ENCODE results near the gene EID3.
"Not testable (repeated sequence)": the region's sequence is repeated elsewhere in the genome, so short reads cannot be mapped to it uniquely, and the experiment has no call there.

Gene EID3

DNA sequence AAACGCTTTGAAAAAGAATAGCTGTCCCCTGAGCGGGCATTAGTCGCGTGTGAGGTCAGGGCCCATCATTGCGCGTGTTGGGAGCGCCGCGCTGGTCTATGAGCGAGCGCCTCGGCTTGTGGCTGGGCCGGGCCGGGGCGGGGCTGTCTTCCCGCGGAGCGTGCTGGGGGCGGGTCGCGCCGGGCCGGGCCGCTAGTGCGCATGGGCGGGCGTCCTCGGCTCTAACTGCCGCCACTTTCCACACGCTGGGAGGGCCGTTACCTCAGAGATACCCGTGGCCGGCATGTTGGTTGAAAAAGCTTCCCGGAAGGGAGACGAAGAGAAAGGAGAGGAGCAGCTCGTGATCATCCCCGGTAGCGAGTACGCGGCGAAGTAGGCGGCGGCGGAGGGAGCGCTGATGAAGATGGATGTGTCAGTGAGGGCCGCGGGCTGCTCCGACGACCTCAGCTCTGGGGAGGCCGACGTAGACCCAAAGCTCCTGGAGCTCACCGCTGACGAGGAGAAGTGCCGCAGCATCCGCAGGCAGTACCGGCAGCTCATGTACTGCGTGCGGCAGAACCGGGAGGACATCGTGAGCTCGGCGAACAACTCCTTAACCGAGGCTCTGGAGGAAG, at the start of gene EID3:
Gene EID3, plus strand, starts transcription at position 202 of the 614 bp plus-strand sequence. Its CDS starts 196 bp downstream, at position 398.
- peak in 1 of 2 experiments; percentile 44 for DNase-seq

DNA sequence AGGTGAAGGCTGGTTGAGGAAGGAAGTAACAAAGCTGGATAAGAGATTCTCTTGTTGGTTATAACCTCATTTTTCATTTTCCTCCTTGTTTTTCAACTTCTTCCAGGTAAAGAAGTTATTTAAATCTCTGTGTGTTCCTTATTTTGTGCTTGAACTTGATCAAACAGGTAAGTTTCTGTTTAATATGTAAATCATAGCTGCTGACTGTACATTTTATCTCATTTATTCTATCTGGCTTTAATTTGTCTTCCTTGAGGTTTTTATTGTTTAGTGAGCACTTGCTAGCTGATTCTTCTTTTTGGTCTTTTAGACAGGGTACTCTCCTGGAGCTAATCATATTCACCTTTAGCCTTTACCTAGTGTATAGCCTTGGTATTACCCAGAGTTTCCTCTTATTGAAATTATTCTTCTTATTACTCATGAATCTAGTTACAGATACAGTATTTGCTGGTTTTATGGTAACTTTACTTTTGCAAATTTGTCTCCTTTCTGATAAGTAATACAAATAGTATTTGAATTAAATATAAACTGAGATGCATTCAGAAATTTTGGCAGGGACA, 45.5 kb upstream of the EID3 start:
- DNase-seq: no peak

DNA sequence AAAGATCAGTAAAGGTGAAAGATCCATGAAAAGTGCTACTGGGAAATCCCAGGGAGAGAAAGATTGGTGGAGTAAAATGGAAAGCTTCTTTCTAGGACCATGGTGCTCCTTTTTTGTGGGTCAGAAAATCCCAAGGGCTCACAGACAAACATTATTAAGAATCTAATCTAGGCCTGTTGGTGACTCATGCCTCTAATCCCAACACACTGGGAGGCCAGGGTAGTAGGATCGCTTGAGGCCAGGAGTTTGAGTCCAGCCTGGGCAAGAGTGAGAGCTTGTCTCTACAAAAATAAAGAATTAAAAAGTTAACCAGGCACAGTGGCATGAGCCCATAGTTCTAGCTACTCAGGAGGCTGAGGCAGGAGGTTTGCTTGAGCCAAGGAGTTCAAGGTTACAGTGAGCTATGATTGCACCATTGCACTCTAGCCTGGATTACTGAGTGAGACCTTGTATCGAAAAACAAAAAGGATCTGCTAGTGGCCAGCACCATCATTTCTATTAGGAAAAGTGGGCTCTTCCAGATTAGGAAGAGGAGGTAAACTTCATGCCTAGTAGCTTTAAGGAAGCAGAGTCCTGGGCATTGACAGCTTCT, 45.0 kb upstream of the EID3 start:
- DNase-seq: no peak

DNA sequence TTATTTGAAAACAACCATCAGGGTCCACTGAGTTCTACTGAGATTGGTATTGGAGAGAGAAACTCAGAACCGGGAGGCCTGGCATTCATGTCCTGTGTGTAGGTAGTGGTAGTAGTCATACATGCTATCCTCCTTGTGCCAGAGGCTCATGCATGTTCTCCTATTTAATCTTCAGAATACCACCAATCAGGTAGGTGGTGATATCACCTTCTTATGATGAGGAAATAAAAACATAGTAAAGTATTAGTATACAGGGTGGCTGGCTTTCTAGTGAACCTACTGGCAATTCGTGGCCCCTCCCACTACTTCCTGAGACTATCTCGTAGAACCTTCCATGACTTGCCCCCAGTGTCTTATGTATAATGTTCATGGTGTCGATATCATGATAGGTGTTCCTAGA, 40.5 kb upstream of the EID3 start:
- no peak for DNase-seq

DNA sequence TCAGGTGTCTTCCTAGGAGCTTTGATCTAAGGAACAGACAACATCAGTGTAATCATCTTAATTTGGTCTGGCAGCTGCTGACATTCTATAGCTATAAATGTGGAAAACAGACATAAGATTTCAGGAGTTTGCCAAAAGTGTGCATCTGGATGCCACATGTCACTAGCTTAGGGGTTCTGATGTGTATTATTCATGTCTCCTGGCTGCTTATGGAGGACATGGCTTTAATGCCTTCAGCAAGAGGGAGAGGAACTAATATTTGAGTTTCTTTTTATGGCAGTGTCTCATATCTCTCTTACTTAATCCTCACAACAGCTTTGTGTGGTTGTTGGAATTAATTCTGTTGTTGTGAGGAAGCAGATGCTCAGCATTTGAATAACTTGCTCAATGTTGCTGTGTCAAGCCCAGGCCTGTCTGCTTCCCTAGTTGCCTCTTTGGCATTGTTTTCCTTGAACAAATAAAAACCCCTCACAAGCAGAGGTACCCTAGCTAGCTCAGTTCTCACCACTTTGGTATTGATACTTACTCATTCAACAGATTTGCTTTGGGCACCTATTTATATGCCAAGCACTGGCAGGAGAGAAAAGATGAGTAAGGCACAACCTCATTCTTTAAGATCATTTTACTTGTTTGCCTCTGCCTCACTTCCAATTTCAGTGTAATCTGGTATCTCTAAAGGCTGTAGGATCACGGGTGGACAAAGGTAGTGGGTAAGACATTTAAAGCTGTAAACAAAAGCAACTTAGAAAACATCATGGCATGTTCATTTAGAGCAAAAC, 39.8 kb upstream of the EID3 start:
- no peak for DNase-seq

DNA sequence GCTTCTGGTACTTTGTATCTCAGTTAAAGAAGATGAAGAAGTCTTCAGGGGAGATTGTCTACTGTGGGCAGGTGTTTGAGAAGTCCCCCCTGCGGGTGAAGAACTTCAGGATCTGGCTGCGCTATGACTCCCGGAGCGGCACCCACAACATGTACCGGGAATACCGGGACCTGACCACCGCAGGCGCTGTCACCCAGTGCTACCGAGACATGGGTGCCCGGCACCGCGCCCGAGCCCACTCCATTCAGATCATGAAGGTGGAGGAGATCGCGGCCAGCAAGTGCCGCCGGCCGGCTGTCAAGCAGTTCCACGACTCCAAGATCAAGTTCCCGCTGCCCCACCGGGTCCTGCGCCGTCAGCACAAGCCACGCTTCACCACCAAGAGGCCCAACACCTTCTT, 38.1 kb upstream of the EID3 start:
- not testable (repeated sequence) for DNase-seq

DNA sequence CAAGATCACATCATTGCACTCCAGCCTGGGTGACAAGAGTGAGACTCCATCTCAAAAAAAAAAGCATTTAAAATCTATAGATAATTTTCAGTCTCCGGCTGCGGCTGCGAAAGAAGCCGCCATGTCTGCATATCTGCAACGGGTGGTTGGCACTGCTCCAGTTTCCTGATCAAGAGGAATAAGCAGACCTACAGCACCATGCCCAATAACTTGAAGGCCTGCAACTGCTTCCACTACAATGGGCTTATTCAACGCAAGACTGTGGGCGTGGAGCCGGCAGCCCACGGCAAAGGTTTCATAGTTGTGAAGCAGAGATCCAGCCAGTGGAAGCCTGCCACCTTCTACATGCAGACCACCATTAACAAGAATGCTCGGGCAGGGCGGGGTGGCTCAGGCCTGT, 30.6 kb upstream of the EID3 start:
- DNase-seq: no peak

DNA sequence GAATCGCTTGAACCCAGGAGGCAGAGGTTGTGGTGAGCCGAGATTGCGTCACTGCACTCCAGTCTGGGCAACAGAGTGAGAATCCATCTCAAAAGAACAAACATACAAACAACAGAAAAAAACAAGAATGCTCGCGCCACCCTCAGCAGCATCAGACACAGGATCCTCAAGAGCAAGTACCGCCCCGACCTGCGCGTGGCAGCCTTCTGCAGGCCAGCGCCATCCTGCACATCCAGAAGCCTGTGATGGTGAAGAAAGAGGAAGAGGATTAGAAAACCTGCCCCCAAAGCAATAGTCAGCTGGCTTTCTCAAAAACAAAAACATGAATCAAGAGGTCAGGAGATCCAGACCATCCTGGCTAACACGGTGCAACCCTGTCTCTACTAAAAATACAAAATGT, 30.0 kb upstream of the EID3 start:
- no peak for DNase-seq

DNA sequence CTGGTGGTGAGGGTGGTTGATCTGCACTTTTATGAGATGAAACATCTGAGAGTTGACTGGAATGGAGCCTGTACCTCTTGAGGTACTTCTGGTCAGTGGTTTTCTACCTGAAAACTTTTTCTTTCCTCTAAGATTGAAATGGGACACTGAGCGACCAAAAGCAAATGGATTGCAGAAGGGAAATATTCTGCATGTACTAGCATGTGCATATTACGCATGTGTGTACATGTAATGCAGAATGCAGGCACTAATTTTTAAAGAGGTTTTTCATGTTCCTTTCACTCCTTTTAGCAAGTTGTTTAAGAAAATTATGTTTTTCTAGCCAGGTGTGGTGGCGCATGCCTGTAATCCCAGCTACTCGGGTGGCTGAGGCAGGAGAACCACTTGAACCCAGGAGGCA, 28.7 kb upstream of the EID3 start:
- DNase-seq: no peak

DNA sequence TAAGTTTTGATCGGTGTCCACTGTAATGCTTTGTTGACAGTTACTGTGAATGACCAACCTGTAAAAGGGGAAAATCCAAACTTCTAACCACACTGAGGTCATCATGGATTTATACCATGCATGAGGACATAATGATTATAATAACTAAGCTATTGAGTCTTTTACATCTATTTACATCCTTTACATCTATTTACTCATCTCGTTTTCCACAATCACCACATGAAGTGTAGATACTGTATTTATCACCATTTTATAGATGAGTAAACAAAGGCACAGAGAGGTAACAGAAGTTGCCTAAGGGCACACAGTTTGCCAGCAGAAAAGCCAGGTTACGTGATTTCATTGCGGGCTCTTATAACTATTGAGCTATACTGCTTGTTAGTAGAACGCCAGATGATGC, 27.9 kb upstream of the EID3 start:
- DNase-seq: no peak

DNA sequence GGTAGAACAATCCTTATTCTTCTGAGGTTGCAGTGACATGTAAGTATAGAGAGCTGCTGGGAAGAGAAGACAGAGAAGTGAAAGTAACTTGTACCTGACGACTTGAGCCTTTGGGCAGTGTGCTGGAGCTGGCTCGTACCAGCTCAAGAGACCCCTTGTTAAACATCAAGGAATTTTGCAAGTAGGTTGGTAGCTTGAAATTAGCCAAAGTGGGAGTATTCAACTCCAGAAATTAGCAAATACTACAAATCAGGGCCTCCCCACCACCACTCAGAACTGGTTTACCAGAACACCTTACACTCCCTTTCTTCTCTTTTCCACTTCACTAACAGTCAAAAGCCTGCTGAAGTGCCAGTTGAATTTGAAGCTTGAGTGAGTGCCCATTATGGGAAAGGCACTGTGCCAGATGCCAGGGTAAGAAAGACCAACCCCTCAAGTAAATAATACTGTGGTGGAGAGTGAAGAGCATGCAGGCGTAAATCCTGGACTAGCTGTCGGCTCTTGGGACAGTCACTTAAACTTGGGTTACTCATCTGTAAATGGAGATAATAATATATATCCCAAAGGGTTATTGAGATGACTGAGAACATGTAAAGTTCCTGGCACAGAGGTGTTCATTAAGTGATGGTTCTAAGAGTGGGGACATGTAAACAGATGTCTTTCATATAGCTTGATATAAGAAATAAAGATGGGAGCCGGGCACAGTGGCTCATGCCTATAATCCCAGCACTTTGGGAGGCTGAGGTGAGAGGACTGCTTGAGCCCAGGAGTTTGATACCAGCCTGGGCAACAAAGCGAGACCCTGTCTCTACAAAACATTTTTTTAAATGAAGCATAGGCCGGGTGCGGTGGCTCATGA, 27.0 kb upstream of the EID3 start:
- DNase-seq: no peak

DNA sequence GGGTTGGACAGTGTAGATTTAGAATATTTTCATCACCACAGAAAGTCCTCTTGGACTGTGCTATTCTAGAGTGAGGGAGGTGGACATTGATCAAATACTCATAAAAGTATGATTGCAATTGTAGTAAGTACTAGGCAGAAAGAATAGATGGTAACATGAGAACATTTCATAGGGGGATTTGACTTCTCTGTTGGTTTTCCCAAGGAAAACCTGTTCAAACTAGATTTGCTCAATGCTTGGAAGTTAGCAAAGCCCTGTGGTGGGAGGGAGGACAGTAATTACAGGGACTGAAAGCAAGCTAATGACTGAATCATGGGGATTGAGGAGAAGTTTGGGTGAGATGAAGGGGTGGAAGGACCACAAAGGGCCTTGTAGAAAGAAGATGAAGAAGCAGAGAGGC, 24.4 kb upstream of the EID3 start:
- DNase-seq: no peak

DNA sequence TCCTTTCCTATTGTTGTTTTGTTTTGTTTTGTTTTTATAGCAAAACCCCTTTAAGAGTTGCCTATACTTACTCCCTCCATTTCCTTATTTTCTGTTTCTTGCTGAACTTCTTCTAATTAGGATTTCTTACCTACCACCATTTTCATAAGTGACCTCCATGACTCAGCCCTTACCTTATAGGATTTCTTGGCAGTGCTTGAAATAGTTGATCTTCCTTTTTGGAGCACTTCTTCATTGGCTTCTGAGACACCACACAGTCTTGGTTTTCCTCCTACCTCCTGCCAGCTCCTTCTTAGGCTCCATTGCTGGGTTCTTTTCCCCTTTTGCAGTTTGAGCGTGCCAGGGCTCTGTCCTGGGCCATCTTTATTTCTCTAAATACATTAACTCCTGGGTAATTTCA, 23.4 kb upstream of the EID3 start:
- DNase-seq: no peak

DNA sequence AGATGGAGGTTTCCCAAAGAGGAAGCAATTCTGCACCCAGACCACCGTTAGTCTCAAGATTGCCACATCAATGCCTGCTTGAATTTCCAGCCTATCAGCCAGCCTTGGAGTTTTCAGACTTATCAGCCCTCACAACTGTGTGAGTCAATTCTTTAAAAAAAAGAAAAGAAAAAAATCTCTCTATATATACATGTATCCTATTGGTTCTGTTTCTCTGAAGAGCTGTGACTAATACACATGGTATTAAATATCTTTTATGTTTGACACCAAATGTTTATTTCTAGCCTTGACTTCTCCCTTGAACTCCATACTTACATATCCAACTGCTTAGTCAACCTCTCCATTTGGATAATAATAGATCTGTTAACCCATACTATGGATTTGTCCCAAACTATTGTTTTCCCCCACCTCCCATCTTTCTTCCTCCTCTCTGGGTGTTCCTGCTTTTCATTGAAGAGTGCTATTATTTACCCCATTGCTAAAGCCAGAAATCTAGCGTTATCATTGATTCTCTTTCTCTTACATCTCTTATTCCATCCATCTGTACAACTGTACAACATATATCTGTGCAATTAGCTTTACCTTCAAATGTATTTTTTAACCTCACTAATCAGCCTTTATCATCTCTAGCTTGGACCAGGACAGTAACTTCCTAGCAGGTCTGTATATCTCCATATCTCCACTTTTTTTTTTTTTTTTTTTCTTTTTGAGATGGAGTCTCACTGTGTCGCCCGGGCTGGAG, 22.7 kb upstream of the EID3 start:
- no peak for DNase-seq

DNA sequence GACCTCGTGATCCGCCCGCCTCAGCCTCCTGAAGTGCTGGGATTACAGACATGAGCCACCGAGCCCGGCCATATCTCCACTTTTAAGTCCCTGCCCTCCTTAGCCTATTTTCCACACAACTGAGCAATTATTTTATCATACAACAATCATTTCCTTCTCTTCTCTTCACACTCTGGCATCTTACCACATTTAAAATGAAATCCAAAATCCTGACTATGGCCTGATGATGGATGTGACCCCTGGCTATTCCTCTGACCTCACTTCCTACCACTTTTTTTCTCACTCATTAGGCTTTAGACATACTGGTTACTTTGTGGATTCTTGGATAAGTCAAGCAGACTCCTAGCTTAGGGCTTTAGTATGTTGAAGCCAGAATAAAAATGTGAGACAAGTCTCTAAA, 21.9 kb upstream of the EID3 start:
- no peak for DNase-seq

DNA sequence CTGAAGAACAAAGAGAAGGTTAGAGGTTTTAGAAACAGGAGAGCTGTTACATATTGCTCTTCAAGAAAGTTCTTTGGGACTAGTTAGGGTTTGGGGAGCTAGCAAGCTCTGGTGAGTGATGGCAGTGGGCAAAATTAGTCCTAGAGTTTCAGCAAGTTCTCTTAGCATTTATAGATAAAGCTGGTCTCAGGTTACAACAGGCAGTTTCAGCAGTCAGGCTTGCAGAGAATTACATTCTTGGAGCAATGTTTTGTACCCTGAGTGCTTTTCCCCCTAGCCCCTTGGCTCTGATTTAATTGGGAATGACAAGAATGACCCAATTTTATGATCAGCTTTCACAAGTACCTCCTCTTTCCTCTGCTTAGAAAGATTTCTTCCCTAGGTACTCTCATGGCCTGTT, 21.4 kb upstream of the EID3 start:
- no peak for DNase-seq

DNA sequence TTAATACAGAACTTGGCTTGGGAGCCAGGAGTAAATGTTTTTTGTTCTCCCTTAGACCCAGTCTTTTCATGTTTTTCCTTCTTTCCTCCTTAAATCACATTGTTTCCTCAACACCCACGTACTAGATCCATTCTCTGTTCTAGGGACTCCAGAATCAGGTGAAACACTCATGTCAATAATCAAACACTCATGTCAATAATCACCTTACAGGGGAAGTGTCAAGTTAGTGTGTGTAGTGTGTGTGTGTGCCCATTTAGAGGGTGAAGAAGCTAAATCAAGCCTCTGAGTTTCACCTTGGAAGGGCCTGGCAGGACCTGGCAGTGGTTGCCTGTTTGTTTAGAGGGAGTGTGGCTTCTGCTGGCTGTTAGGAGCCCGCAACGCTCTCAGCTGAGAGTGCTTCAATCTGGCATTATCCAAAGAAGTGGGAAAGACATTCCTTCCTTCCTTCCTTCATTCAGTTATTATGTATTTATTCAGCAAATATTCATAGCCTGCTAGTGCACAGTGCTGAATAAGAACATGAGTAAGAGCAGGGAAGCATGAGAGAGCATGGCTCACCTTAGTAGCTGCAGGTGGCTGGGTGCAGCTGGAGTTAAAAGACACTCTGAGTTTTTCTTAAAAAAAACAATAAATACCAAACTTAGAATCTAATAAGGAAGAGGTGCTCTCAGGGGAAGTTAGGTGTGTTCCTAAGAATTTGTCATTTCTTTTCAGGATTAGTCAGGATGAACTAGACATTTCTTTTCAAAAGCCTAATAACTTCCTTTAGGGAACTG, 17.6 kb upstream of the EID3 start:
- DNase-seq: no peak

DNA sequence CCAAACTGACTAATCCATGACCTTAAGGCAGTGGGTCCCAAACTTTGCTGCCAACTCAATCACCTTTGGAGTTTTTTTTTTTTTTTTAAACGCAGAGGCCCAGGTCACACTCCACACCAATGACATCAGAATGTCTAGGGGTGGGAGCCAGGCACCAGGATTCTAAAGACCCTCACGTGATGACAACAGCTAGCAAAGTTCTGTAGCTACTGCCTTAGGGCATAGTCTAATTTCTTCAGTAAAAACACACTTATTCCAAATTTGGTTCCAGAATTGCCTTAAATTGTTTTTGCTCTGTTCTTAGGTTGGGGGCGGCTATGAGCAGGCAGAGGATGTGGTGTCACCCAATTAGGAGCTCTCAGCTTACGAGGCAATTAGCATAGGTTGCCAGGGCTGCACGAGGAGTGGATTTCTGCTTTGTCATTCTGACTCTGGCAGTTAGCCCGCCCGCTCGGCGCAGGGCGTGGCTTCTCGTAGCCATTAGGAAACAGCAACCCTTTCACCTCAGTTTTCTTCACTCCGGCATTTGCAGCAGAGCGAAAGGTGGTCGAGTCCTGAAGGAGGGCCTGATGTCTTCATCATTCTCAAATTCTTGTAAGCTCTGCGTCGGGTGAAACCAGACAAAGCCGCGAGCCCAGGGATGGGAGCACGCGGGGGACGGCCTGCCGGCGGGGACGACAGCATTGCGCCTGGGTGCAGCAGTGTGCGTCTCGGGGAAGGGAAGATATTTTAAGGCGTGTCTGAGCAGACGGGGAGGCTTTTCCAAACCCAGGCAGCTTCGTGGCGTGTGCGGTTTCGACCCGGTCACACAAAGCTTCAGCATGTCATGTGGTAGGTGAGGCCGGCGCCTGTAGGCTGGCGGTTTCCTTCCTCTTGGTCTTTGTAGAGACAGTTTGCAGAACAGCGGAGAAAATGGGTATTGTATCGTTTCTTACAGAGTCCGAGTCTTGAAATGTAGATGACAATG, 16.7 kb upstream of the EID3 start:
- DNase-seq: peak; percentile 21 to 69

DNA sequence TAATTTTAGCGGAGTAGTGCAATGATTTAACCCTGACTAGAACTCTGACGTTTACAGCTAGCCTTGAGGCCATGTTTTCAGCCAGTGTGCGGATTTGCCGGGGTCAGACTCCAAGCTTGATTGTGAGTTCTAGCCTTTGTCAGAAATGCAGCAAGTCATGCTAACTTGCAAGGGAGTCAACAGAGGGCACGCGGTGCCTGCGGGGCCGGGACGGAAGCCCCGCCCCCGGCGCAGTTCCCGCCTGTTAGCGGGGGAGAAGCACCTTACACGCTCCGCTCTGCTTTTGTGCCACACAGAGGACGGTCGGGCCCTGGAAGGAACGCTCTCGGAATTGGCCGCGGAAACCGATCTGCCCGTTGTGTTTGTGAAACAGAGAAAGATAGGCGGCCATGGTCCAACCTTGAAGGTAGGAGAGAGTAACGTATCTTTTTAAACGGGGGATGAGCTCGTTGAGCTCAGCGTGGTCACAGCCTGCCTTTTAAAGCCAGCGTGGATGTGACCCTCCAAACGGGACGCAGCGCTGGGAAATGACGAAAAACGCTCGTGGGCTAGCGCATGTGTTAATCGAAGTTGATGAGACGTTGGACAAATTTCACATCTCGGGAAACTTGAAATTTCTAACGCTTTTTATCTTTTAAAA, 14.8 kb upstream of the EID3 start:
- DNase-seq: peak; percentile 22 to 69

DNA sequence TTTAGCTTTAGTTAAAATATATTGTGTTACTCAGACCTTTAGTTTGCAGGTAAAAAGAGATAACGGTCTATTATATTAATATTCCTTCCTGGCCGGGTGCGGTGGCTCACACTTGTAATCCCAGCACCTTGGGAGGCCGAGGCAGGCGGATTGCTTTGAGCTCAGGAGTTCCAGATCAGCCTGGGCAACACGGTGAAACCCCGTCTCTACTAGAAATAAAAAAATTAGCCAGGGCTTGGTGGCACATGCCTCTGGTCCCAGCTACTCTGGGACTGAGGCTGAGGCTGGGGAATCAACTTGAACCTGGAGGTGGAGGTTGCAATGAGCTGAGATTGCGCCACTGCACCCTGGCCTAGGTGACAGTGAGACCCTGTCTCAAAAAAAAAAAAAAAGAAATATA, 13.2 kb upstream of the EID3 start:
- no peak for DNase-seq

Data from cerebellar nuclear complex (tissue), 1 donor.